GM19328 (cell line): ENCODE results near the gene ERP44.

Experiments
- ATAC-seq: cut with Tn5 transposase; IDR thresholded peaks from one replicate; pipeline ENCODE4 v1.9.1; 2021; ENCODE audit warnings: mild to moderate bottlenecking, moderate library complexity; ENCODE audit not compliant: unreplicated experiment

Gene ERP44

DNA sequence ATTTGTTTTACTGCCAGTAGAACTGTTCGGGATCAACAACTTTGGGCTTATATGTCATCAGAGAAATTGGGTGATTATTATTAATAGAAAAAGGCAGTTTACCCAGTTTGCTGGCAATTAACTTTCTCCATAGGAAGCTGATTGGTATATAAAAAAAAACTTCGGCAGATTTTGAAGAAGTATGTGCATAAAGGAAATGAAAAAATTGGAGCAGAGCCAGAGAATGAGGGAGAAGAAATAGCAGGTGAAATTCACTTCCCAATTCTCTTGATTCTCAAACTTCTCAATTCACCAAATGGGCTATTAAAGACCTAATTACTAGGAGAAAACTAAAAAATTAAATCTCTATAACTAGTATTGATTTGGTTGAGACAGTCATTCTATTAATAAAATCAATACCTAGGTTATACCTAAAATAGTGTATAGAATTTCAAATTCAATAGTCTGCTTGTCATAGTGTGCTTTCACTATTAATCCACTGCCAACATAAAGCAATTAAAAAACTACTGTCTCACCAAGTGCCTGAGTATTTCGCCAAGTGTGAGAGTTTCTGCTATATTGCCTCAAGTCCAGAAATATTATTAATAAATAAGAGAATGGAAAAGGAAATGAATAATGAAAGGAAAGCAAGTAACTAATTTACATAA lies 144.8 kb downstream of the ERP44 start:
- ATAC-seq = no peak

DNA sequence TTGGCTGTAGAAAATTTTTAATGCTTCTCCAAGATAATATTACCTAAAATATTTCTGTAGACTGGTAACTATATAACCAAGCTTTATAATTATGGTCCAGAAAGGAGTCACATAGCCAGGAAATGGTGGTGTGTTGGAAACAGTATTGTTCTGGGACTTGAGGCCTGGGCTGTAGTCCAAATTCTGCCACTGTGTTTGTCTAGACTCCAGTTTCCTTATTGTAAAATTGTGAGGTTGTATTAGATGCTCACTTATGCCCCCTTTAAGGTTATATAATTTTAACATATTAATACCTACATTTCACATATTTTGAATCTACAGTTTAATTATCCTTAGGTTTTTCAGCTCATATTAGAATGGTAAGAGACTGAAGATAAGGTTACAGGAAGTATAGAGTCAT lies 149.9 kb downstream of the ERP44 start:
- ATAC-seq = no peak

DNA sequence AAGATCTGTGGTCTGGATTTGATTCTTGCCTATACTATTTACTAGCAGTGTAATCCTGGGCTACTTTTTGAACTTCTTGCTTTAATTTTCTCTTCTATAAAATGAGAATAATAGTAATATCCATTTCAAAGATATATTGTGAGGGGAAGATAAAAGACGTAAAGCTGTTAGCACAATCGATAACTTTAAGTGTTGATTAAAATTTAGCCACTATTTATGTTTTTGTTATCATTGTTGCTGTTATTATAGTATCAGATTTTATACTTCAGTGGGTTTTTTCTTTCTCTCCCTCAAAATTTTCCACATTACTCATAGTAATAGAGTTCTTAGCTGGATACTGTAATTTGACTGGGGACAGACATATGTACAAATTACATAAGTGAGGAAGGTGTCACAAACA lies 150.3 kb downstream of the ERP44 start:
- ATAC-seq = no peak

DNA sequence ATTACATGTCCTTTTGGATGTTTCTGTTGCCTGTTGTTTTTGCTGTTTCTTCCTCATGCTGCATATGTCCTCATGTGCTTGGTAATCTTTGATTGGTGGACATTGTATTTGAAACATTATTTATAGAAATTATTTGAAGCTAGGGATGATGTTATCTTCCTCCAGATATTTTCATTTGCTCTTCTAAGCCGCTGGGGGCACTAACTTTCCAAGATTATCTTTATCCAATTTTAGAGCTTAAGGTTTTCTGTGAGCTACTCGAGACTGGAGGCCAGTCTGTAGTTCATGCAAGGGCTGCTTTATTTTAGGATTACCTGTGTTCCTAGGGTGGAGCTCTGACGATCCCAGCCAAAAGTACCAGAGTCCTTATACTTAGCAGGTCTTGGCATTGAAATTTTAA lies 151.4 kb downstream of the ERP44 start:
- no peak for ATAC-seq

DNA sequence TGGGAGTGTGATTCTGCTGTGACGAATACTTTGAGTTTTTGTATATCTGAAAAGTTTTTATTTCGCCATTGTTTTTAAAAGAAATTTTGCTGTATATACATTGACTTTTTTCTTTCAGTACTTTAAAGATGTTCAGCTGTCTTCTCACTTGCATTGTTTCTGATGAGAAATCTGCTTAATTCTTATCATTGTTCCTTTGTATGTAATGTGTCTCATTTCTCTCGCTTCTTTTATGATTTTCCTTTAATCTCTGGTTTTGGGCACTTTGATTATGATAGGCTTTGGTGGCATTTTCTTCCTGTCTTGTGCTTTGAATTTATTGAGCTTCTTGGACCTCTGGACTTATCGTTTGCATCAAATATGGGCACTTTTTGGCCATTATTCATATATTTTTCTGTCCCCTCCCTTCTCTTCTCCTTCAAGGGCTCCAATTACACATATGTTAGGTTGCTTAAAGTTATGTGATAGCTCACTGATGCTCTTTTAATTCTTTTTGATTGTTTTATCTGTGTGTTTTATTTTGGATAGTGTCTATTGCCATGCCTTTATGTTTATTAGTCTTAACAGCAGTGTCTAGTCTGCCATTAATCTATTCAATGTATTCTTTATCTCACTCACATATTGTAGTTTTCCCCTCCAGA lies 161.7 kb downstream of the ERP44 start:
- ATAC-seq = no peak

DNA sequence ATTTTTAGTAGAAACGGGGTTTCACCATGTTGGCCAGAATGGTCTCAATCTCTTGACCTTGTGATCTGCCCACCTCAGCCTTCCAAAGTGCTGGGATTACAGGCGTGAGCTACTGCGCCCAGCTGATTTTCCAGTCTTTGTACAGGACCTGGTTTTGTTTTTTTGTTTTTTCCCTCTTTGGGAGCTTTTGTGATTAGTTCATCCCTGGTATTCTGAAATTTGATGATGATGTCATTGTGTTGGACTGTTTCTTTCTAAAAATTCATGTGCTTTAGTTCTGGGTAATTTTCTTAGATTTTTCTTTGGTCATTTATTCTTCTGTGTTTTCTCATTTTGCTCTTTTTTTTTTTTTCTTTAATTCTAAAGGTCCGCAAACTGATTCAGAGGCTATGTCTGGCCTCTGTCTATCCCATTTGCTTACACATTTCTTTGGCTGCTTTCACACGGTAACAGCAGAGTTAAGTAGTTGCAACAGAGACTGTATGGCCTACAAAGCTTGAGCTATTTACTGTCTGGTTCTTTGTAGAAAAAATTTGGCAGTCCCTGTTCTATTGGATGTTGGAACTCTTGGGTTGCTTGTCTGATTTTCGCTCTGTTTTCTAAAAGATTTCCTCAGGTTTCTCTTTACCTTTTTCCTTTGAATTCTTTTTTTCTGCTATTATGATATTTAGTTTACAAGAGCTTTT lies 167.5 kb downstream of the ERP44 start:
- no peak for ATAC-seq

DNA sequence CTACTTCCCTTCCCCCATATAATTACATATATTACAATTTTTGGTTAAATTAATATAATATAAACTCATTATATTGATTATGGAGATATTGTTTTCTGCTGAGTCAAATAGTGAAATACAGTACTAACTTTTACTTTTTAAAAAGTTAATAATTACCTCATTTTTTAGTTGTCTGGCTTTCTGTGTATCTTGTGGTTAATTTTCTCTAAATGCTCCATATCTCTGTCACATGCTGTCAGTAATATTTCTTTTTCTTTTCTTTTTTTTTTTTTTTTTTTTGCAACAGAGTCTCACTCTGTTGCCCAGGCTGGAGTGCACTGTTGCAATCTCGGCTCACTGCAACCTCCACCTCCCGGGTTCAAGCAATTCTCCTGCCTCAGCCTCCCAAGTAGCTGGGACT lies 169.1 kb downstream of the ERP44 start:
- ATAC-seq = no peak
